CD14-positive monocyte (primary cell): ENCODE measurements around the gene ABI3. TPM values are rescaled to one million over a fixed set of nuclear protein-coding genes. Genes with fewer than 3 reads are reported as not detected.
"Not testable (repeated sequence)": the region's sequence is repeated elsewhere in the genome, so short reads cannot be mapped to it uniquely, and the experiment has no call there.

Experiments
- DNase-seq, 3 donors: peaks; one replicate each; pipeline ENCODE4 v3.0.0-alpha.2; 2011 to 2022
- H2AFZ ChIP-seq: 2 replicates; pipeline ENCODE4 v1.6.0; 2012; ENCODE audit warnings: mild to moderate bottlenecking, low read depth, low read length, inconsistent platforms; ENCODE audit not compliant: insufficient read depth, poor library complexity, severe bottlenecking
- H3K27ac ChIP-seq, 2 donors: 1 replicate in 1 of 2; 2 replicates in 1 of 2; pipeline ENCODE4 v1.5.1; 2012 to 2013; ENCODE audit warnings: low read length in 2 of 2, control low read depth in 1 of 2, inconsistent platforms in 1 of 2, low read depth in 1 of 2, mild to moderate bottlenecking in 1 of 2
- H3K27me3 ChIP-seq, 2 donors: one replicate each; pipeline versions ENCODE4 v1.6.0 to v1.6.1; 2011 to 2013; ENCODE audit warnings: low read length in 2 of 2; ENCODE audit not compliant: control insufficient read depth in 2 of 2, insufficient read depth in 2 of 2
- H3K36me3 ChIP-seq, 2 donors: replicated peaks in 1 of 2; 1 replicate in 1 of 2; 2 replicates in 1 of 2; pipeline versions ENCODE4 v1.5.1 to v1.6.1; 2012 to 2013; ENCODE audit warnings: low read length in 2 of 2, control low read depth in 1 of 2, inconsistent platforms in 1 of 2, mild to moderate bottlenecking in 1 of 2; ENCODE audit not compliant: insufficient read depth in 2 of 2, control insufficient read depth in 1 of 2
- H3K4me1 ChIP-seq, 2 donors: 1 replicate in 1 of 2; 2 replicates in 1 of 2; pipeline versions ENCODE4 v1.5.1 to v1.6.1; 2012 to 2013; ENCODE audit warnings: low read length in 2 of 2, control low read depth in 1 of 2, inconsistent platforms in 1 of 2, mild to moderate bottlenecking in 1 of 2, moderate library complexity in 1 of 2; ENCODE audit not compliant: insufficient read depth in 2 of 2, control insufficient read depth in 1 of 2
- H3K4me2 ChIP-seq: replicated peaks from 2 replicates; pipeline ENCODE3; 2012; ENCODE audit warnings: low read length, moderate library complexity, mild to moderate bottlenecking; ENCODE audit not compliant: poor library complexity, severe bottlenecking; ENCODE audit errors: extremely low read depth
- H3K4me3 ChIP-seq, 3 experiments: fragments of 200-600 bp in 1 of 3; sonication (generic) in 1 of 3; replicated peaks in 1 of 3; 1 replicate in 2 of 3; 2 replicates in 1 of 3; pipeline ENCODE4 v1.5.1; 2011 to 2013; ENCODE audit warnings: low read length in 3 of 3, mild to moderate bottlenecking in 3 of 3, control low read depth in 2 of 3, low read depth in 2 of 3, inconsistent platforms in 1 of 3, moderate library complexity in 1 of 3
- H3K79me2 ChIP-seq: 2 replicates; pipeline ENCODE4 v1.6.0; 2012; ENCODE audit warnings: mild to moderate bottlenecking, control low read depth, inconsistent platforms, low read length, moderate library complexity; ENCODE audit not compliant: insufficient read depth
- H3K9ac ChIP-seq: 2 replicates; pipeline ENCODE4 v1.6.0; 2017; ENCODE audit warnings: low read length, mild to moderate bottlenecking; ENCODE audit not compliant: insufficient read depth, poor library complexity, severe bottlenecking
- H3K9me3 ChIP-seq, 2 donors: replicated peaks in 1 of 2; 1 replicate in 1 of 2; 2 replicates in 1 of 2; pipeline versions ENCODE4 v1.5.1 to v1.6.1; 2012 to 2013; ENCODE audit warnings: low read length in 2 of 2, control low read depth in 1 of 2; ENCODE audit not compliant: control insufficient read depth in 1 of 2, insufficient read depth in 1 of 2
- H4K20me1 ChIP-seq: 2 replicates; pipeline ENCODE4 v1.6.0; 2012; ENCODE audit warnings: mild to moderate bottlenecking, low read length, control low read depth, moderate library complexity; ENCODE audit not compliant: insufficient read depth
- H3K27ac Mint-ChIP-seq, 7 donors: one replicate each; pipeline ENCODE4 v1.8.0; 2020; ENCODE audit warnings: mild to moderate bottlenecking in 7 of 7, mixed read lengths in 7 of 7, moderate library complexity in 6 of 7, inconsistent platforms in 2 of 7
- H3K27me3 Mint-ChIP-seq, 3 donors: one replicate each; pipeline ENCODE4 v1.8.0; 2021 to 2022; ENCODE audit warnings: low read depth in 3 of 3, mild to moderate bottlenecking in 3 of 3, mixed read lengths in 3 of 3, moderate library complexity in 3 of 3, inconsistent platforms in 1 of 3
- H3K36me3 Mint-ChIP-seq, 2 donors: one replicate each; pipeline ENCODE4 v1.8.0; 2020; ENCODE audit warnings: mixed read lengths in 2 of 2, inconsistent platforms in 1 of 2, mild to moderate bottlenecking in 1 of 2
- H3K4me1 Mint-ChIP-seq: one replicate; pipeline ENCODE4 v1.8.0; 2020; ENCODE audit warnings: mild to moderate bottlenecking, mixed read lengths
- H3K4me3 Mint-ChIP-seq, 2 donors: one replicate each; pipeline ENCODE4 v1.8.0; 2020; ENCODE audit warnings: mild to moderate bottlenecking in 2 of 2, mixed read lengths in 2 of 2, moderate library complexity in 1 of 2
- H3K9me3 Mint-ChIP-seq, 7 donors: one replicate each; pipeline ENCODE4 v1.8.0; 2020 to 2022; ENCODE audit warnings: mixed read lengths in 7 of 7, mild to moderate bottlenecking in 6 of 7, moderate library complexity in 6 of 7, inconsistent platforms in 2 of 7
- CTCF ChIP-seq: fragments of 200-600 bp; IDR thresholded peaks from one replicate; pipeline ENCODE4 v1.8.0; 2022; ENCODE audit warnings: antibody characterized with exemption, mild to moderate bottlenecking
- WGBS: methylation state at CpG from one replicate; pipeline ENCODE4 v1.1.5; 2013; ENCODE audit warnings: missing lambda C conversion rate; ENCODE audit not compliant: insufficient coverage; 5-methylcytosine and 5-hydroxymethylcytosine counted together
- intact Hi-C, 2 donors: fragments of 100-400 bp; cut with micrococcal nuclease; formaldehyde crosslinking; loops; one replicate each; pipeline versions ENCODE4 v1.15.0 to v1.15.1; 2023
- polyA plus RNA-seq, 3 donors: library from polyadenylated mRNA; depleted of rRNA in 1 of 3; unstranded in 2 of 3; stranded (reverse) in 1 of 3; fragments of 300-500 nt in 2 of 3; fragments of >200 nt in 1 of 3; fragmentation: Illumina TruSeq in 2 of 3; gene quantifications; 1 replicate in 2 of 3; 2 replicates in 1 of 3; pipeline ENCODE4 v1.2.3, GENCODE V29; 2012 to 2021

The ABI3 gene
- polyA plus RNA-seq, 3 donors: 43.2 to 90.6 (median 73.2) TPM

GRCh38 chr17:49183341-49183740 is 27.2 kb upstream of the ABI3 start:
- H3K4me1 Mint-ChIP-seq: peaks cover 2% of the 10 kb centered on the region
- H3K27ac ChIP-seq: no peak overlapping the region
- H3K27me3 ChIP-seq: no peaks in the 10 kb centered on the region
- H3K36me3 Mint-ChIP-seq: peaks cover 0 to 4% of the 10 kb centered on the region in 2 donors
- H3K4me2 ChIP-seq: no peak overlapping the region
- no peak overlapping the region for H3K9ac ChIP-seq
- no peaks in the 10 kb centered on the region for H4K20me1 ChIP-seq
- no peaks in the 10 kb centered on the region for H3K79me2 ChIP-seq
- intact Hi-C loops: loop anchor here (5.0 to 10.0 kb wide), 2 partner anchors 101 to 209 kb away; no protein-coding TSS in a partner anchor
- H3K9me3 ChIP-seq: peaks cover 33 to 36% of the 10 kb centered on the region in 2 donors
- peaks cover 26 to 45% (median 35%) of the 10 kb centered on the region in 7 donors for H3K9me3 Mint-ChIP-seq
- H3K36me3 ChIP-seq: no peaks in the 10 kb centered on the region
- no peak overlapping the region for H3K4me3 ChIP-seq
- H3K27me3 Mint-ChIP-seq: peaks cover 6 to 11% (median 7%) of the 10 kb centered on the region in 3 donors
- no peak overlapping the region for H2AFZ ChIP-seq
- peaks cover 0 to 3% of the 10 kb centered on the region in 2 donors for H3K4me1 ChIP-seq
- WGBS: 90% methylated on average over 4 of the region's 5 CpGs
- DNase-seq: no peak
- peak overlapping the region in 1 of 2 donors; percentile 30 for H3K4me3 Mint-ChIP-seq
- no peak for TF ChIP-seq CTCF
- peak overlapping the region in 1 of 7 donors; percentile 70 for H3K27ac Mint-ChIP-seq

GRCh38 chr17:49183801-49184200 is 26.7 kb upstream of the ABI3 start:
- no peak overlapping the region for H2AFZ ChIP-seq
- no peak overlapping the region for H3K4me3 ChIP-seq
- no peaks in the 10 kb centered on the region for H4K20me1 ChIP-seq
- DNase-seq: no peak
- Mint-ChIP-seq H3K9me3 (peaks cover 26 to 45% (median 35%) of the 10 kb centered on the region in 7 donors), H3K27me3 (peaks cover 6 to 9% (median 7%) of the 10 kb centered on the region in 3 donors), H3K36me3 (peaks cover 0 to 4% of the 10 kb centered on the region in 2 donors), H3K27ac (no peak overlapping the region), H3K4me1 (peaks cover 2% of the 10 kb centered on the region), H3K4me3 (no peak overlapping the region)
- intact Hi-C loops: loop anchor here (5.0 to 10.0 kb wide), 2 partner anchors 101 to 208 kb away; no protein-coding TSS in a partner anchor
- peaks cover 0 to 3% of the 10 kb centered on the region in 2 donors for H3K4me1 ChIP-seq
- H3K9ac ChIP-seq: no peak overlapping the region
- no peaks in the 10 kb centered on the region for H3K36me3 ChIP-seq
- H3K4me2 ChIP-seq: no peak overlapping the region
- 97% methylated on average over 7 of the region's 7 CpGs for WGBS
- no peak for TF ChIP-seq CTCF
- H3K9me3 ChIP-seq: peaks cover 33 to 36% of the 10 kb centered on the region in 2 donors
- no peaks in the 10 kb centered on the region for H3K79me2 ChIP-seq
- H3K27ac ChIP-seq: no peak overlapping the region
- no peaks in the 10 kb centered on the region for H3K27me3 ChIP-seq

GRCh38 chr17:49184522-49184921 is 26.0 kb upstream of the ABI3 start:
- H3K4me2 ChIP-seq, H4K20me1 ChIP-seq, H3K27ac Mint-ChIP-seq, H3K27me3 ChIP-seq, H3K4me3 ChIP-seq, H3K36me3 ChIP-seq, DNase-seq, H3K36me3 Mint-ChIP-seq, H3K27me3 Mint-ChIP-seq, H2AFZ ChIP-seq, H3K79me2 ChIP-seq, H3K4me1 Mint-ChIP-seq, H3K4me1 ChIP-seq, H3K27ac ChIP-seq, H3K4me3 Mint-ChIP-seq, H3K9ac ChIP-seq: not testable (repeated sequence)
- intact Hi-C loops: loop anchor here (5.0 to 10.0 kb wide), 2 partner anchors 100 to 208 kb away; no protein-coding TSS in a partner anchor
- peaks cover 26 to 42% (median 35%) of the 10 kb centered on the region in 7 donors for H3K9me3 Mint-ChIP-seq
- H3K9me3 ChIP-seq: peaks cover 33 to 36% of the 10 kb centered on the region in 2 donors
